ENCODE measurements around the gene TNNT1.

Gene TNNT1

DNA sequence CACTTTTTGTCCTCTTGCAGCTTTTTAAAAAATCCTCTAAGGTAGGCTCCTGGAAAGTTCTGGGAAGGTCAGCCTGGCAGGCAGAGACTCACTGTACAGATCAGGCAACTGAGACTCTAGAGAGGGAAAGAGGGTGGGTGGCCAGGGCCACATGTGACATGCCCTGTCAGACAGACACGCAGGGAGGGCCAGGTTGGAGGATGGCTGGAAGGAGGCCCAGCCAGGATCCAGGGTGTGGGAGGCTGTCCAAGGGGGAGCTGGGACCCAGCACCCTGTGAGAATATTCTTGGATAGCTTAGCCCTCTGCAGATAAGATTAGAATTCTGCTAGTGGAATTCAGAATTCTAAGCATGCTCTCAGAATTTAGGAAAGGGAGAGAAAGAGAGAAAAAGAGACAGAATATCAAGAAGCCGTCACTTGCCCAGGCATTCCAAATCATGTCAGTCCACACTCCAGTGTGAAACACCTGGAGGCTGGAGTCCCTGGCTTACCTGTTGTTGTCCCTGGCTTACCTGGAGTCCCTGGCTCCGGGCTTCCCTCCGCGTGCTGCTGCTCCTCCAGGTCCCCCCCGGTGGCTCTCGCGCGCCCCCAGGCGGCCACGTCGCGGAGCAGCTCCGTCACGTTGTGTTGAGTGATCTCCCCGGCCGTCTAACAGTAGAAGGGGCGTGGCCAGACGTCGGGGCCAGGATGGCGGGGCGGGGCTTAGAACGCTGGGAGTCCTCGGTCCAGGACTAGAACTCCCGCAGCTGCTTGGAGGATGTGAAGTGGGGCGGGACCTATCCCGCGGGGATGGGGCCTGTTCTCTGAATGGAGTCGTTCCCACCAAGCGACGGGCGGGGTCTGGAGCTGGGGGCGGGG lies 11.4 kb upstream of the TNNT1 start:
- TF ChIP-seq CTCF (IDR thresholded peaks at IDR 0.05; ENCODE audit: low read depth, low read length) (peak; percentile 97), EZH2phosphoT487 (IDR thresholded peaks at IDR 0.05; ENCODE audit: low read depth) (no peak)
- H3K9me3 ChIP-seq (ENCODE audit: insufficient read depth, low read length), result no peaks in the 10 kb centered on the region
- H3K9ac ChIP-seq (ENCODE audit: low read length), result no peak overlapping the region
- H3K36me3 ChIP-seq (replicated peaks; ENCODE audit: low read depth, low read length), result no peaks in the 10 kb centered on the region
- no peak overlapping the region for H3K27ac ChIP-seq (ENCODE audit: low read length)
- H3K4me1 ChIP-seq (ENCODE audit: low read length), result no peaks in the 10 kb centered on the region
- peak overlapping the region; percentile 45 for H3K4me2 ChIP-seq (ENCODE audit: low read length)
- H3K79me2 ChIP-seq (ENCODE audit: low read length), result no peaks in the 10 kb centered on the region
- peak overlapping the region; percentile 62 for H3K4me3 ChIP-seq (ENCODE audit: low read length)
- H2AFZ ChIP-seq (ENCODE audit: low read depth, low read length), result peak overlapping the region; percentile 37; the same call in 1 of the 2 replicates
- H3K27me3 ChIP-seq (ENCODE audit: low read depth, low read length), result peaks cover 7% of the 10 kb centered on the region; the same call in 1 of the 2 replicates
- no peaks in the 10 kb centered on the region for H4K20me1 ChIP-seq (ENCODE audit: insufficient read depth, low read length)

DNA sequence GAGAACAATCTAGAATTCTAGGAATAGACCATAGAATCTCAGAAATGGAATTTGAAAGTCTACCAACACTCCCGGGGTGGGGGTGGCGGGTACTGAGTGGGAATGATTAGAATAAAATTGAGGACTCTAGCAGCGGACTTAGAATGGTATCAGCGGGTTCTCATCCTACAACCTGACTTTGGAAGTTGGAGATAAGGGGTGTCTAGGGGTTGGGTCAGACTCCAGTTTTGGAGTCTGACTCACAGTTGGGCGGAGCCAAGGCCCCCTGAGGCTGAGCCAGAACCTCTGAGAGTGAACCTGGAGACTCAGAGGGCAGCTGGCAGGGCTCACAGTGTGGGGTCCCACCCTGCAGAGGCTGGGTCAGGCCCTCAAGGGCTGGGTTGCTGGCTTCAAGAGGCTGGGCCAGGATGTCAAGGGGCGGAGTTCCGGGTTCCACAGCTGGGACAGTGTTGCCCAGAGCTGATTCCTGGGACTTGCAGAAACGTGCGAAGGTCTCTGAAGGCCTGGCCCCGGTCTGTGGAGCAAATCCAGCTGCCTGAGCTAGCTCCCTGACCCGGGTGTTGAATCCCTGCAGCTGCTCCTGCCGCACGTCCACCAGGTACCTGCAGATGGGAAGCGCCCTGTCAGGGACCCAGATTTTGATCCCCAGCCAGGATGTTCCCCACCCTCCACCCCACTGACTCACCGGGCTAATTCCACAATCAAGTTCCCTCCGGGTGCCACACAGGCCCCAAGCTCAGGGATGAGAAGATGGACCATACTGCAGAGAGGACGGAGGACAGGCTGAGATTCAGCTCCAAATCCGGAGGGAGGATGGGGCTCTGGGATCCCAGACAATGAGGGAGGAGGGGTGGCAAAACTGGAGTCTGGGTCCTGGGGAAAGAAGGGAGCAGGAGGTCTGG lies 10.1 kb upstream of the TNNT1 start:
- H3K27ac ChIP-seq (ENCODE audit: low read length), result no peak overlapping the region
- H3K4me2 ChIP-seq (ENCODE audit: low read length), result no peak overlapping the region
- no peak for TF ChIP-seq EZH2phosphoT487 (IDR thresholded peaks at IDR 0.05; ENCODE audit: low read depth)
- no peak for TF ChIP-seq CTCF (IDR thresholded peaks at IDR 0.05; ENCODE audit: low read depth, low read length)

GRCh38 chr19:55158423-55158822 lies 9.4 kb upstream of the TNNT1 start:
- Histone ChIP-seq H3K79me2 (ENCODE audit: low read length) (no peaks in the 10 kb centered on the region), H3K27me3 (ENCODE audit: low read depth, low read length) (peaks cover 7% of the 10 kb centered on the region; the same call in 1 of the 2 replicates), H2AFZ (ENCODE audit: low read depth, low read length) (no peak overlapping the region), H3K27ac (ENCODE audit: low read length) (no peak overlapping the region), H3K4me1 (ENCODE audit: low read length) (no peaks in the 10 kb centered on the region), H3K9ac (ENCODE audit: low read length) (no peak overlapping the region), H3K9me3 (ENCODE audit: insufficient read depth, low read length) (no peaks in the 10 kb centered on the region), H3K4me3 (ENCODE audit: low read length) (no peak overlapping the region), H3K36me3 (replicated peaks; ENCODE audit: low read depth, low read length) (no peaks in the 10 kb centered on the region), H4K20me1 (ENCODE audit: insufficient read depth, low read length) (no peaks in the 10 kb centered on the region), H3K4me2 (ENCODE audit: low read length) (no peak overlapping the region)
- TF ChIP-seq CTCF (IDR thresholded peaks at IDR 0.05; ENCODE audit: low read depth, low read length) (no peak), EZH2phosphoT487 (IDR thresholded peaks at IDR 0.05; ENCODE audit: low read depth) (no peak)

More for the DNA sequence above, 10.1 kb upstream of the TNNT1 start:
- Histone ChIP-seq H3K79me2 (ENCODE audit: low read length) (no peaks in the 10 kb centered on the region), H3K9ac (ENCODE audit: low read length) (no peak overlapping the region), H3K4me3 (ENCODE audit: low read length) (no peak overlapping the region), H3K9me3 (ENCODE audit: insufficient read depth, low read length) (no peaks in the 10 kb centered on the region), H3K4me1 (ENCODE audit: low read length) (no peaks in the 10 kb centered on the region), H4K20me1 (ENCODE audit: insufficient read depth, low read length) (no peaks in the 10 kb centered on the region), H3K36me3 (replicated peaks; ENCODE audit: low read depth, low read length) (no peaks in the 10 kb centered on the region), H3K27me3 (ENCODE audit: low read depth, low read length) (peaks cover 7% of the 10 kb centered on the region; the same call in 1 of the 2 replicates), H2AFZ (ENCODE audit: low read depth, low read length) (no peak overlapping the region)
